Suprapubic skin (tissue), 4 donors: ENCODE measurements around the gene SCAI. TPM values are rescaled to one million over a fixed set of nuclear protein-coding genes. Genes with fewer than 3 reads are reported as not detected.

Source experiments
- DNase-seq, 2 donors: peaks; one replicate each; pipeline ENCODE4 v3.0.0-alpha.2; 2019; ENCODE audit warnings: low spot score in 2 of 2
- H3K27ac ChIP-seq: fragments of 200-600 bp; sonication (generic); one replicate; pipeline ENCODE4 v1.5.1; 2019
- H3K27me3 ChIP-seq: fragments of 200-600 bp; sonication (generic); one replicate; pipeline ENCODE4 v1.5.1; 2019
- H3K36me3 ChIP-seq: fragments of 200-600 bp; sonication (generic); one replicate; pipeline ENCODE4 v1.5.1; 2019
- H3K4me1 ChIP-seq: fragments of 200-600 bp; sonication (generic); one replicate; pipeline ENCODE4 v1.5.1; 2019
- H3K4me3 ChIP-seq: fragments of 200-600 bp; sonication (generic); one replicate; pipeline ENCODE4 v1.5.1; 2019; ENCODE audit warnings: mild to moderate bottlenecking
- H3K9me3 ChIP-seq: fragments of 200-600 bp; sonication (generic); one replicate; pipeline ENCODE4 v1.5.1; 2019
- CTCF ChIP-seq, 2 donors: fragments of 200-600 bp in 1 of 2; fragments of 450-650 bp in 1 of 2; sonication (generic) in 1 of 2; IDR thresholded peaks; one replicate each; pipeline ENCODE4 v1.5.1; 2016 to 2019; ENCODE audit warnings: antibody characterized with exemption in 2 of 2, mild to moderate bottlenecking in 1 of 2, moderate library complexity in 1 of 2
- EP300 ChIP-seq: sonication (generic); formaldehyde crosslinking; IDR thresholded peaks from one replicate; pipeline ENCODE4 v1.6.1; 2017; ENCODE audit warnings: antibody characterized with exemption
- POLR2A ChIP-seq, 2 donors: fragments of 450-650 bp; IDR thresholded peaks; one replicate each; pipeline ENCODE4 v1.6.1; 2017; ENCODE audit warnings: antibody characterized with exemption in 2 of 2, mild to moderate bottlenecking in 2 of 2, moderate library complexity in 2 of 2
- POLR2AphosphoS5 ChIP-seq, 3 donors: sonication (generic); formaldehyde crosslinking; IDR thresholded peaks; one replicate each; pipeline ENCODE4 v1.6.1; 2017; ENCODE audit warnings: antibody characterized with exemption in 3 of 3
- WGBS: methylation state at CpG from one replicate; pipeline ENCODE4 v1.1.5; 2018; 5-methylcytosine and 5-hydroxymethylcytosine counted together
- total RNA-seq, 4 donors: library from RNA; depleted of rRNA; stranded (reverse); fragments of >200 nt; gene quantifications; one replicate each; pipeline ENCODE4 v1.1.0, GENCODE V29; 2016

Gene SCAI
- total RNA-seq, 4 donors from 2014 or later = 5.9 to 38.1 (median 10.2) TPM

DNA sequence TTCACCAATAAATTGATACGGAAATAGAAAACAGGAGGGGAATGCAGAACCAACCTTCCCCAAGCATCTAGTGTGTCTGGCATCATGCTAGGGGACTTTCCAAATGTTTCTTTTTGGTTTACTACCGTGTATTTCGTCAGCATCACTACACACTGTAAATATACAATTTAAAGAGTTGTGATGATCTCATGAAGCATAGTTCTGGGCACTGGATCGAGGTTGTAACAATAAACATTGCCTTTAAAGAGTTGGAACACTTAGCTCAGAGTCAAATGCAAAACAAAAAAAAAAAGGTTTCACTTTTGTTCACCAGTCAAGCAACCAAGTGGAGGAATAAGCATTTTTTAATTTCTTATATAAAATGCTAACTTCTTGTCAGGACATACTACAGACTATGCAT is 2.9 kb upstream of the SCAI start:
- TF ChIP-seq EP300 = no peak
- no peak for TF ChIP-seq POLR2AphosphoS5 (IDR thresholded peaks at IDR 0.05)
- TF ChIP-seq POLR2A (IDR thresholded peaks at IDR 0.05) = no peak
- no peaks in the 10 kb centered on the region for H3K27me3 ChIP-seq
- DNase-seq = no peak
- peaks cover 22% of the 10 kb centered on the region for H3K4me1 ChIP-seq
- no peak overlapping the region for H3K4me3 ChIP-seq
- H3K36me3 ChIP-seq = peaks cover 22% of the 10 kb centered on the region
- H3K27ac ChIP-seq = no peak overlapping the region
- 33% methylated on average over 4 of the region's 4 CpGs for WGBS
- H3K9me3 ChIP-seq = no peaks in the 10 kb centered on the region

DNA sequence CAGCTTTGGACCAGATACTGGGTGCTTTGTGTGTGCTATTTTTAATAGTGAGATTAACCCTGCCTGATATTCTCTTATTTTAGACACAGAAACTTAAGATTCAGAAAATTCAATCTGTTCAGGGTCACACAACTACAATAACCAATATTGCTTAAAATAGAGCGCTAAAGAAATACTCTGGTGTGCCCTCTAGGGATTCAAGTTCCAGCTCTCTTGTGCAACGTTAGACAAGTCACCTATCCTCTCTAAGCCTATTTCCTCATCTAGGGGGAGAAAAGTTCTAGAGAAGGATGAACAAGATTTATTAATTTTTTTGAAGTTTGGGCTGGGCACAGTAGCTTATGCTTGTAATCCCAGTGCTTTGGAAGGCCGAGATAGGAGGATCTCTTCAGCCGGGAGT is 2.1 kb upstream of the SCAI start:
- TF ChIP-seq CTCF (IDR thresholded peaks at IDR 0.05) (no peak), POLR2AphosphoS5 (IDR thresholded peaks at IDR 0.05) (no peak), EP300 (no peak), POLR2A (IDR thresholded peaks at IDR 0.05) (no peak)
- no peak overlapping the region for H3K27ac ChIP-seq
- H3K9me3 ChIP-seq = no peaks in the 10 kb centered on the region
- no peak overlapping the region for H3K4me3 ChIP-seq
- DNase-seq = no peak
- WGBS = 75% methylated on average over 4 of the region's 4 CpGs
- H3K27me3 ChIP-seq = no peaks in the 10 kb centered on the region
- H3K4me1 ChIP-seq = peaks cover 22% of the 10 kb centered on the region
- H3K36me3 ChIP-seq = peaks cover 14% of the 10 kb centered on the region

DNA sequence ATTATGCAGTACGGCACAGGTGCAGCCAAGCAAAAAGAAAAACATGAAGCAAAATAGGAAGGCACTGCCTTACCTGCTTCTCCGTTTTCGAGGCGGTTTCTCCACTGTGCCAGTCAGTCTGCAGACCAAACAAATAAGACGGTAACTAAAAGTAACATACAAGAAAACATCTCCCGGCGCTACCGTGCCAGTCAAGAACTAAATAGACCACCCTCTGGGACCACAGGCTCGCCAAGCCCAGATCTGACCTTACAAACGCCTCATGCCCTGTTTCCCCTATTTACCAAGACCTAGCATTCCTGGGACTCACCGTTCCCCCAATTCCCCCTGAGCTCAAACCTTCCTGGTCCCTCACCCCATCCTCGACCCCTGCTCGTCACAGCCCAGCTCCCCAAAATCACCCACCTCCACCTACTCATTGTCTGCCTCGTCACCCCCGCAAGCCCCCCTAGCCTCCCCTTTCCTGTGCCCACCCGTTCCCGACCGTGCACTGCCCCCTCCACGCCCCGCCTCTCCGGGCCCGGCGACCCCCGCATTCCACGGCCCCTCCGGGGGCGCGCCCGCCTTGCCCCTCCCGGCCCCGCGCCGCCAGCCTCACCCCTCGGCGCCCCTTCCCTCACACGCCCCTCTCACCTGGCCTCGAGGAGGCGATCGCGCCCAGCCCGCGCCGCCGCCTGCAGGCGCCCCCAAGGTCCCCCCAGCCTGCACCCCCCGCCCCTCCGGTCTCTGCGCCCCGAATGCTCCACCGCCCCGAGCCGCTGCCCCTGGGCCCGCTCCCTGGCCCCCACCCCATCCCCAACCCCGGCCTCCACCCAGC is 560 bp downstream of the SCAI start:
- peak overlapping the region; percentile 24 for H3K27ac ChIP-seq
- H3K4me3 ChIP-seq = peak overlapping the region; percentile 96
- no peaks in the 10 kb centered on the region for H3K9me3 ChIP-seq
- no peaks in the 10 kb centered on the region for H3K27me3 ChIP-seq
- 4% methylated on average over 28 of the region's 54 CpGs for WGBS
- DNase-seq = peak in 1 of 2 donors; percentile 65
- peaks cover 22% of the 10 kb centered on the region for H3K4me1 ChIP-seq
- TF ChIP-seq CTCF (IDR thresholded peaks at IDR 0.05) (no peak), POLR2AphosphoS5 (IDR thresholded peaks at IDR 0.05) (no peak), EP300 (no peak), POLR2A (IDR thresholded peaks at IDR 0.05) (no peak)
- no peaks in the 10 kb centered on the region for H3K36me3 ChIP-seq

DNA sequence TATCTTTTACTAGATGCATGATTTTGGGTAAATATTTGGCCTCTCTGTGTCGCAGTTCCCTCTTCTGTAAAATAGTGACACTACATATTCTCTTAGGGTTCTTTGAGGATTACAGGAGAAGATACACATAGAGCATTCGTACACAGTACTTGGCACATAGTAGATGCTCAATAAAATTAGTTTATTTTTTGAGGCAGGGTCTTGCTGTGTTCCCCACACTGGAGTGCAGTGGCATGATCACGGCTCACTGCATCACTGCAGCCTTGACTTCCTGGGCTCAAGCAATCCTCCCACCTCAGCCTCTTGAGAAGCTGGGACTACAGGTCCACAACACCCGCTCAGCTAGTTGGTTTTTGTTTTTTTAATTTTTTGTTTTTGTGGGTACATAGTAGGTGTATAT is 1.6 kb downstream of the SCAI start:
- no peaks in the 10 kb centered on the region for H3K36me3 ChIP-seq
- H3K4me3 ChIP-seq = no peak overlapping the region

GRCh38 chr9:125141251-125141650 is 2.1 kb downstream of the SCAI start:
- Histone ChIP-seq H3K27ac (no peak overlapping the region), H3K27me3 (no peaks in the 10 kb centered on the region), H3K4me1 (peaks cover 22% of the 10 kb centered on the region), H3K4me3 (no peak overlapping the region), H3K9me3 (no peaks in the 10 kb centered on the region), H3K36me3 (no peaks in the 10 kb centered on the region)
- no peak for DNase-seq
- 83% methylated on average over 3 of the region's 3 CpGs for WGBS
- no peak for TF ChIP-seq CTCF (IDR thresholded peaks at IDR 0.05)
- TF ChIP-seq POLR2A (IDR thresholded peaks at IDR 0.05) = no peak
- no peak for TF ChIP-seq POLR2AphosphoS5 (IDR thresholded peaks at IDR 0.05)
- no peak for TF ChIP-seq EP300

More for the DNA sequence above, 1.6 kb downstream of the SCAI start:
- Histone ChIP-seq H3K27ac (no peak overlapping the region), H3K27me3 (no peaks in the 10 kb centered on the region), H3K9me3 (no peaks in the 10 kb centered on the region), H3K4me1 (peaks cover 22% of the 10 kb centered on the region)
- no peak for TF ChIP-seq CTCF (IDR thresholded peaks at IDR 0.05)
- TF ChIP-seq EP300 = no peak
- no peak for TF ChIP-seq POLR2AphosphoS5 (IDR thresholded peaks at IDR 0.05)
- no peak for TF ChIP-seq POLR2A (IDR thresholded peaks at IDR 0.05)
- WGBS = 96% methylated on average over 4 of the region's 4 CpGs
- DNase-seq = no peak
